Keratinocyte (primary cell): ENCODE results near the gene BCO2. TPM values are rescaled to one million over a fixed set of nuclear protein-coding genes. Genes with fewer than 3 reads are reported as not detected.

ENCODE experiments used
- DNase-seq: peaks from one replicate; pipeline ENCODE4 v3.0.0-alpha.2; 2011; ENCODE audit warnings: low read depth, missing footprints, low spot score
- FAIRE-seq: peaks from 2 replicates; lab custom pipeline; 2011; peaks lifted over from hg19 to GRCh38; lab: Jason Lieb, UNC
- H2AFZ ChIP-seq: 2 replicates; pipeline ENCODE4 v1.6.0; 2012; ENCODE audit warnings: low read length, control low read depth, inconsistent platforms; ENCODE audit not compliant: control insufficient read depth
- H3K27ac ChIP-seq: 2 replicates; pipeline ENCODE4 v1.5.1; 2011; ENCODE audit warnings: low read length; ENCODE audit not compliant: control insufficient read depth, insufficient read depth
- H3K27me3 ChIP-seq: 3 replicates; pipeline ENCODE4 v1.6.0; 2011; ENCODE audit warnings: low read length; ENCODE audit not compliant: control insufficient read depth, insufficient read depth; ENCODE audit errors: extremely low read depth
- H3K36me3 ChIP-seq, 2 experiments: 2 replicates in 1 of 2; 3 replicates in 1 of 2; pipeline ENCODE4 v1.5.1; 2011; ENCODE audit warnings: low read length in 2 of 2, mild to moderate bottlenecking in 1 of 2; ENCODE audit not compliant: control insufficient read depth in 2 of 2, insufficient read depth in 2 of 2; ENCODE audit errors: extremely low read depth in 1 of 2
- H3K4me1 ChIP-seq: 3 replicates; pipeline ENCODE4 v1.5.1; 2011; ENCODE audit warnings: low read length; ENCODE audit not compliant: control insufficient read depth, insufficient read depth; ENCODE audit errors: extremely low read depth
- H3K4me2 ChIP-seq: 3 replicates; pipeline ENCODE4 v1.6.0; 2011; ENCODE audit warnings: low read depth, low read length; ENCODE audit not compliant: control insufficient read depth, insufficient read depth; ENCODE audit errors: extremely low read depth
- H3K4me3 ChIP-seq, 3 experiments: fragments of 200-600 bp in 1 of 3; sonication (generic) in 1 of 3; 2 replicates in 2 of 3; 3 replicates in 1 of 3; pipeline ENCODE4 v1.5.1; 2011 to 2016; ENCODE audit warnings: low read length in 3 of 3, mild to moderate bottlenecking in 3 of 3, control low read depth in 2 of 3, inconsistent platforms in 1 of 3, low read depth in 1 of 3, mixed read lengths in 1 of 3, mixed run types in 1 of 3, moderate library complexity in 1 of 3; ENCODE audit not compliant: control insufficient read depth in 2 of 3, insufficient read depth in 2 of 3; ENCODE audit errors: extremely low read depth in 1 of 3
- H3K79me2 ChIP-seq: 2 replicates; pipeline ENCODE4 v1.6.0; 2012; ENCODE audit warnings: low read length; ENCODE audit not compliant: control insufficient read depth, insufficient read depth
- H3K9ac ChIP-seq: 3 replicates; pipeline ENCODE4 v1.6.0; 2011; ENCODE audit warnings: low read length; ENCODE audit not compliant: control insufficient read depth, insufficient read depth; ENCODE audit errors: extremely low read depth
- H3K9me1 ChIP-seq: 3 replicates; pipeline ENCODE4 v1.6.0; 2011; ENCODE audit warnings: low read length; ENCODE audit not compliant: control insufficient read depth, insufficient read depth; ENCODE audit errors: extremely low read depth
- H3K9me3 ChIP-seq: 2 replicates; pipeline ENCODE4 v1.5.1; 2012; ENCODE audit warnings: low read depth, low read length; ENCODE audit not compliant: control insufficient read depth
- H4K20me1 ChIP-seq: 3 replicates; pipeline ENCODE4 v1.6.0; 2011; ENCODE audit warnings: low read length; ENCODE audit not compliant: control insufficient read depth, insufficient read depth; ENCODE audit errors: extremely low read depth
- CTCF ChIP-seq, 3 experiments: IDR thresholded peaks in 1 of 3; conservative IDR thresholded peaks in 1 of 3; optimal IDR thresholded peaks in 1 of 3; 2 replicates in 2 of 3; 3 replicates in 1 of 3; pipeline versions ENCODE3 to v1.5.1; 2011; ENCODE audit warnings: low read length in 3 of 3, mild to moderate bottlenecking in 3 of 3, moderate library complexity in 2 of 3, control low read depth in 1 of 3, inconsistent platforms in 1 of 3; ENCODE audit not compliant: insufficient read depth in 2 of 3; ENCODE audit errors: extremely low read depth in 1 of 3
- EZH2 ChIP-seq: IDR thresholded peaks from one replicate; pipeline ENCODE4 v1.6.1; 2012; ENCODE audit warnings: inconsistent platforms, mild to moderate bottlenecking, low read length, moderate library complexity
- dilution Hi-C: fragments of 300-500 bp; cut with MboI; formaldehyde crosslinking; loops from one replicate; pipeline ENCODE4 v1.7.0; 2020; ENCODE audit warnings: low sequenced_read_pairs; ENCODE audit not compliant: extremely low pct_ligation_motif_present
- polyA plus RNA-seq, 5 experiments: library from polyadenylated mRNA; depleted of rRNA in 3 of 5; stranded (reverse) in 3 of 5; stranded (forward) in 1 of 5; unstranded in 1 of 5; fragments of >200 nt; gene quantifications; 1 replicate in 1 of 5; 2 replicates in 3 of 5; 3 replicates in 1 of 5; pipeline versions ENCODE4 v1.2.1 to v1.2.3, GENCODE V29; 2011 to 2012; ENCODE audit warnings: missing spikeins in 2 of 5, low read depth in 1 of 5, low replicate concordance in 1 of 5

Gene BCO2
- polyA plus RNA-seq, 1 donor (not counting 4 experiments of a cell fraction or from before 2014, with no cell fraction given): 0.37 TPM

GRCh38 chr11:112176077-112176476 lies 765 bp downstream of the BCO2 start:
- Histone ChIP-seq H3K27me3 (no peaks in the 10 kb centered on the region), H3K27ac (no peak overlapping the region), H3K79me2 (no peaks in the 10 kb centered on the region), H3K4me1 (peaks cover 8% of the 10 kb centered on the region), H3K4me3 (no peak overlapping the region), H3K9ac (no peak overlapping the region), H3K9me3 (no peaks in the 10 kb centered on the region), H3K4me2 (no peak overlapping the region), H2AFZ (no peak overlapping the region), H3K9me1 (no peaks in the 10 kb centered on the region), H3K36me3 (no peaks in the 10 kb centered on the region), H4K20me1 (no peaks in the 10 kb centered on the region)
- FAIRE-seq: no peak
- no peak for DNase-seq
- dilution Hi-C loops: no loop called here
- no peak for TF ChIP-seq EZH2
- TF ChIP-seq CTCF (optimal IDR thresholded peaks at IDR 0.05 in 1 of 3, IDR thresholded peaks at IDR 0.05 in 1 of 3, conservative IDR thresholded peaks at IDR 0.05 in 1 of 3; ENCODE audit: extremely low read depth in 1 of 3, insufficient read depth in 2 of 3, low read length in 3 of 3): no peak

GRCh38 chr11:112177589-112177988 lies 2.3 kb downstream of the BCO2 start:
- Histone ChIP-seq H3K27me3 (no peaks in the 10 kb centered on the region), H3K9ac (no peak overlapping the region), H3K9me1 (no peaks in the 10 kb centered on the region), H3K27ac (no peak overlapping the region), H3K9me3 (no peaks in the 10 kb centered on the region), H4K20me1 (no peaks in the 10 kb centered on the region), H3K36me3 (no peaks in the 10 kb centered on the region), H3K4me1 (peaks cover 8% of the 10 kb centered on the region), H2AFZ (no peak overlapping the region), H3K4me3 (no peak overlapping the region), H3K79me2 (no peaks in the 10 kb centered on the region), H3K4me2 (no peak overlapping the region)
- dilution Hi-C loops: no loop called here
- FAIRE-seq: no peak
- no peak for DNase-seq
- TF ChIP-seq EZH2: no peak
- no peak for TF ChIP-seq CTCF (optimal IDR thresholded peaks at IDR 0.05 in 1 of 3, IDR thresholded peaks at IDR 0.05 in 1 of 3, conservative IDR thresholded peaks at IDR 0.05 in 1 of 3; ENCODE audit: extremely low read depth in 1 of 3, insufficient read depth in 2 of 3, low read length in 3 of 3)
